Measurements from ENCODE around the gene AFF3.

GRCh38 chr2:99543247-99543646 lies 599.1 kb downstream of the AFF3 start:
- no peak for TF ChIP-seq CTCF (IDR thresholded peaks at IDR 0.05; ENCODE audit: low read length)
- TF ChIP-seq EZH2 (IDR thresholded peaks at IDR 0.05; ENCODE audit: borderline replicate concordance, low read length), result no peak

Measured in OCI-LY1 (cell line).